HEK293 (cell line): ENCODE measurements around the gene PEPD.

Experiments
- IKZF3 ChIP-seq: fragments of 450-650 bp; IDR thresholded peaks from 2 replicates; pipeline ENCODE4 v1.5.0; 2018; ENCODE audit warnings: missing biosample characterization, mild to moderate bottlenecking, missing genetic modification characterization, moderate library complexity
- MYNN ChIP-seq: fragments of 450-650 bp; formaldehyde crosslinking; IDR thresholded peaks from 2 replicates; pipeline ENCODE4 v1.5.1; 2016; ENCODE audit warnings: missing biosample characterization, missing genetic modification characterization, borderline replicate concordance
- PATZ1 ChIP-seq: fragments of 450-650 bp; formaldehyde crosslinking; IDR thresholded peaks from 2 replicates; pipeline ENCODE4 v1.5.1; 2016; ENCODE audit warnings: missing biosample characterization, missing genetic modification characterization
- PBX3 ChIP-seq: sonication (generic); formaldehyde crosslinking; IDR thresholded peaks from 2 replicates; pipeline ENCODE4 v1.8.1; 2022; ENCODE audit warnings: mild to moderate bottlenecking, moderate library complexity, missing genetic modification reagents
- SP7 ChIP-seq: fragments of 450-650 bp; formaldehyde crosslinking; IDR thresholded peaks from 2 replicates; pipeline ENCODE4 v1.5.1; 2016; ENCODE audit warnings: missing biosample characterization, missing genetic modification characterization
- ZBTB11 ChIP-seq: fragments of 450-650 bp; formaldehyde crosslinking; conservative IDR thresholded peaks from 2 replicates; pipeline ENCODE4 v1.5.1; 2016; ENCODE audit warnings: low read depth, missing biosample characterization, missing genetic modification characterization
- ZBTB21 ChIP-seq: fragments of 450-650 bp; formaldehyde crosslinking; IDR thresholded peaks from 2 replicates; pipeline ENCODE4 v1.5.1; 2017; ENCODE audit warnings: missing biosample characterization, missing genetic modification characterization
- ZBTB7A ChIP-seq: fragments of 450-650 bp; formaldehyde crosslinking; IDR thresholded peaks from 2 replicates; pipeline ENCODE4 v1.5.1; 2016; ENCODE audit warnings: low read depth, missing biosample characterization, missing genetic modification characterization
- ZFHX2 ChIP-seq: fragments of 450-650 bp; formaldehyde crosslinking; conservative IDR thresholded peaks from 2 replicates; pipeline ENCODE4 v1.5.1; 2016; ENCODE audit warnings: missing biosample characterization, missing genetic modification characterization
- ZFP3 ChIP-seq: fragments of 450-650 bp; formaldehyde crosslinking; IDR thresholded peaks from 2 replicates; pipeline ENCODE4 v1.5.1; 2016; ENCODE audit warnings: low read depth, missing biosample characterization, missing genetic modification characterization
- ZFP41 ChIP-seq: fragments of 450-650 bp; formaldehyde crosslinking; IDR thresholded peaks from 2 replicates; pipeline ENCODE4 v1.5.1; 2016; ENCODE audit warnings: missing biosample characterization, missing genetic modification characterization, borderline replicate concordance
- ZNF114 ChIP-seq: fragments of 450-650 bp; formaldehyde crosslinking; IDR thresholded peaks from 2 replicates; pipeline ENCODE4 v1.5.0; 2017; ENCODE audit warnings: missing biosample characterization, missing genetic modification characterization
- ZNF155 ChIP-seq: fragments of 450-650 bp; formaldehyde crosslinking; IDR thresholded peaks from 2 replicates; pipeline ENCODE4 v1.5.1; 2016; ENCODE audit warnings: missing biosample characterization, missing genetic modification characterization
- ZNF174 ChIP-seq: fragments of 450-650 bp; formaldehyde crosslinking; IDR thresholded peaks from 2 replicates; pipeline ENCODE4 v1.5.0; 2017; ENCODE audit warnings: missing biosample characterization, mild to moderate bottlenecking, missing genetic modification characterization
- ZNF184 ChIP-seq: fragments of 450-650 bp; IDR thresholded peaks from 2 replicates; pipeline ENCODE4 v1.5.1; 2018; ENCODE audit warnings: missing biosample characterization, mild to moderate bottlenecking, missing genetic modification characterization
- ZNF24 ChIP-seq: fragments of 450-650 bp; formaldehyde crosslinking; IDR thresholded peaks from 2 replicates; pipeline ENCODE4 v1.5.1; 2016; ENCODE audit warnings: missing biosample characterization, missing genetic modification characterization
- ZNF274 ChIP-seq, 2 experiments: fragments of 200-500 bp in 1 of 2; fragments of 450-650 bp in 1 of 2; sonication (Bioruptor generic) in 1 of 2; formaldehyde crosslinking in 1 of 2; IDR thresholded peaks; 2 replicates each; pipeline versions ENCODE4 v1.5.1 to v1.6.1; 2014 to 2016; ENCODE audit warnings: borderline replicate concordance in 1 of 2, inconsistent platforms in 1 of 2, low read length in 1 of 2, missing biosample characterization in 1 of 2, missing genetic modification characterization in 1 of 2
- ZNF354C ChIP-seq: fragments of 450-650 bp; formaldehyde crosslinking; IDR thresholded peaks from 2 replicates; pipeline ENCODE4 v1.5.1; 2016; ENCODE audit warnings: missing biosample characterization, missing genetic modification characterization, low read depth, borderline replicate concordance
- ZNF366 ChIP-seq: fragments of 450-650 bp; formaldehyde crosslinking; conservative IDR thresholded peaks from 2 replicates; pipeline ENCODE4 v1.5.1; 2016; ENCODE audit warnings: missing biosample characterization, missing genetic modification characterization
- ZNF391 ChIP-seq: fragments of 450-650 bp; formaldehyde crosslinking; IDR thresholded peaks from 2 replicates; pipeline ENCODE4 v1.5.1; 2016; ENCODE audit warnings: low read depth, missing biosample characterization, missing genetic modification characterization, borderline replicate concordance
- ZNF416 ChIP-seq: fragments of 450-650 bp; formaldehyde crosslinking; IDR thresholded peaks from 2 replicates; pipeline ENCODE4 v1.5.1; 2016; ENCODE audit warnings: missing biosample characterization, missing genetic modification characterization
- ZNF558 ChIP-seq: fragments of 450-650 bp; formaldehyde crosslinking; IDR thresholded peaks from 2 replicates; pipeline ENCODE4 v1.5.1; 2016; ENCODE audit warnings: missing biosample characterization, missing genetic modification characterization
- ZNF571 ChIP-seq: fragments of 450-650 bp; formaldehyde crosslinking; IDR thresholded peaks from 2 replicates; pipeline ENCODE4 v1.5.0; 2017; ENCODE audit warnings: missing biosample characterization, missing genetic modification characterization
- ZNF600 ChIP-seq: fragments of 450-650 bp; formaldehyde crosslinking; IDR thresholded peaks from 2 replicates; pipeline ENCODE4 v1.5.1; 2016; ENCODE audit warnings: missing biosample characterization, missing genetic modification characterization
- ZNF626 ChIP-seq: fragments of 450-650 bp; sonication (Bioruptor Pico); formaldehyde crosslinking; IDR thresholded peaks from 2 replicates; pipeline ENCODE4 v1.5.1; 2018; ENCODE audit warnings: missing biosample characterization, missing genetic modification characterization, inconsistent platforms
- ZNF654 ChIP-seq: fragments of 450-650 bp; formaldehyde crosslinking; IDR thresholded peaks from 2 replicates; pipeline ENCODE4 v1.5.1; 2016; ENCODE audit warnings: low read depth, missing biosample characterization, missing genetic modification characterization
- ZNF747 ChIP-seq: fragments of 450-650 bp; formaldehyde crosslinking; IDR thresholded peaks from 2 replicates; pipeline ENCODE4 v1.5.1; 2016; ENCODE audit warnings: missing biosample characterization, missing genetic modification characterization
- TF ChIP-seq, protein P1 (sequence below): fragments of 450-650 bp; formaldehyde crosslinking; IDR thresholded peaks from 2 replicates; pipeline ENCODE4; 2016; ENCODE audit warnings: missing biosample characterization, missing genetic modification characterization
- TF ChIP-seq, protein P2 (sequence below): fragments of 450-650 bp; IDR thresholded peaks from 2 replicates; pipeline ENCODE4 v1.5.1; 2018; ENCODE audit warnings: missing biosample characterization, missing genetic modification characterization

PEPD gene

DNA sequence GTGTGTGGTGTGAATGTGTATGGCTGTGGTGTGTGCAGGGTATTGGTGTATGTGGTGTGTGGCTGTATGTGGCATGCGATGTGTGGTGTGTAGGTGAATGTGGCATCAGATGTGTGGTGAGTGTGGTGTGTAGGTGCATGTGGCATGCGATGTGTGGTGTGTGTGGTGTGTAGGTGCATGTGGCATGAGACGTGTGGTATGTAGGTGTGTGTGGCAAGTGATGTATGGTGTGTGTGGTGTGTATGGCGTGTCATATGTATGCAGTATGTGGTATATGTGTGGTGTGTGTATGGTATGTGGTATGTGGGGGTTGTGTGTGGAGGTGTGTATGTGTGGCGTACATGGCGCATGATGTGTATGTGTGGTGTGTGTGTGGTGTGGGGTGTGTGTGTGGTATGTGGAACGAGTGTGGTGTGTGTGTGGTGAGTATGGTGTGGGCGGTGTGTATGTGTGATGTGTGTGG lies 63.4 kb downstream of the PEPD start (continued):
- TF ChIP-seq ZNF354C (tag by site-specific recombination) (0 out of 2 replicates have a peak, but pooled peaks have one; percentile 7), ZNF626 (tag by site-specific recombination) (no peak), ZNF747 (tag by site-specific recombination) (no peak), ZNF391 (tag by site-specific recombination) (no peak), ZNF184 (tag by site-specific recombination) (no peak), ZNF24 (tag by site-specific recombination) (no peak), ZNF654 (no peak), ZNF114 (peak; percentile 73; the same call in 1 of the 2 replicates), ZNF416 (tag by site-specific recombination) (no peak; the same call in 1 of the 2 replicates), ZNF174 (tag by site-specific recombination) (no peak), PATZ1 (tag by site-specific recombination) (no peak), ZFP41 (tag by site-specific recombination) (no peak), IKZF3 (tag by site-specific recombination) (no peak), ZNF571 (tag by site-specific recombination) (peak; percentile 96; the same call in 1 of the 2 replicates), ZNF155 (tag by site-specific recombination) (no peak; the same call in 1 of the 2 replicates), ZBTB7A (tag by site-specific recombination) (no peak), ZNF366 (tag by site-specific recombination) (no peak), ZBTB21 (tag by site-specific recombination) (no peak), MYNN (0 out of 2 replicates have a peak, but pooled peaks have one; percentile 13), PBX3 (no peak), ZBTB11 (tag by site-specific recombination) (no peak), SP7 (tag by site-specific recombination) (no peak), ZFHX2 (tag by site-specific recombination) (peak; percentile 74), ZNF600 (no peak), ZNF558 (tag by site-specific recombination) (no peak), ZFP3 (tag by site-specific recombination) (no peak), ZNF274 (IDR thresholded peaks at IDR 0.05; ENCODE audit: low read length) (no peak), ZNF274 (tag by site-specific recombination; IDR thresholded peaks at IDR 0.05; ENCODE audit: borderline replicate concordance) (peak; percentile 34)
- TF ChIP-seq, protein P1, sequence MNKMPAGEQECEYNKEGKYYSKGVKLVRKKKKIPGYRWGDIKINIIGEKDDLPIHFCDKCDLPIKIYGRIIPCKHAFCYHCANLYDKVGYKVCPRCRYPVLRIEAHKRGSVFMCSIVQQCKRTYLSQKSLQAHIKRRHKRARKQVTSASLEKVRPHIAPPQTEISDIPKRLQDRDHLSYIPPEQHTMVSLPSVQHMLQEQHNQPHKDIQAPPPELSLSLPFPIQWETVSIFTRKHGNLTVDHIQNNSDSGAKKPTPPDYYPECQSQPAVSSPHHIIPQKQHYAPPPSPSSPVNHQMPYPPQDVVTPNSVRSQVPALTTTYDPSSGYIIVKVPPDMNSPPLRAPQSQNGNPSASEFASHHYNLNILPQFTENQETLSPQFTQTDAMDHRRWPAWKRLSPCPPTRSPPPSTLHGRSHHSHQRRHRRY (tag by site-specific recombination): 0 out of 2 replicates have a peak, but pooled peaks have one; percentile 53
- TF ChIP-seq, protein P2, sequence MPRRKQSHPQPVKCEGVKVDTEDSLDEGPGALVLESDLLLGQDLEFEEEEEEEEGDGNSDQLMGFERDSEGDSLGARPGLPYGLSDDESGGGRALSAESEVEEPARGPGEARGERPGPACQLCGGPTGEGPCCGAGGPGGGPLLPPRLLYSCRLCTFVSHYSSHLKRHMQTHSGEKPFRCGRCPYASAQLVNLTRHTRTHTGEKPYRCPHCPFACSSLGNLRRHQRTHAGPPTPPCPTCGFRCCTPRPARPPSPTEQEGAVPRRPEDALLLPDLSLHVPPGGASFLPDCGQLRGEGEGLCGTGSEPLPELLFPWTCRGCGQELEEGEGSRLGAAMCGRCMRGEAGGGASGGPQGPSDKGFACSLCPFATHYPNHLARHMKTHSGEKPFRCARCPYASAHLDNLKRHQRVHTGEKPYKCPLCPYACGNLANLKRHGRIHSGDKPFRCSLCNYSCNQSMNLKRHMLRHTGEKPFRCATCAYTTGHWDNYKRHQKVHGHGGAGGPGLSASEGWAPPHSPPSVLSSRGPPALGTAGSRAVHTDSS (tag by site-specific recombination): no peak
